Loucy (cell line): ENCODE data around the gene LRRC58.

Experiments
- H2AFZ ChIP-seq: fragments of 200-600 bp; sonication (generic); 2 replicates; pipeline ENCODE4 v1.6.0; 2016; ENCODE audit warnings: antibody characterized with exemption, mild to moderate bottlenecking, low read length, moderate library complexity
- H3F3A ChIP-seq: fragments of 200-600 bp; 2 replicates; pipeline ENCODE4 v1.6.0; 2016; ENCODE audit warnings: antibody characterized with exemption, low read depth, mild to moderate bottlenecking
- H3K27me3 ChIP-seq: fragments of 200-600 bp; sonication (generic); 2 replicates; pipeline ENCODE4 v1.6.1; 2014; ENCODE audit warnings: low read length, mild to moderate bottlenecking; ENCODE audit not compliant: insufficient read depth, poor library complexity, severe bottlenecking
- H3K36me3 ChIP-seq: fragments of 200-600 bp; sonication (generic); 2 replicates; pipeline ENCODE4 v1.6.1; 2016; ENCODE audit warnings: low read length; ENCODE audit not compliant: insufficient read depth
- H3K4me1 ChIP-seq: fragments of 200-600 bp; sonication (generic); 2 replicates; pipeline ENCODE4 v1.5.1; 2014; ENCODE audit warnings: low read length, mild to moderate bottlenecking; ENCODE audit not compliant: insufficient read depth, poor library complexity, severe bottlenecking
- H3K4me2 ChIP-seq: fragments of 200-600 bp; sonication (generic); 2 replicates; pipeline ENCODE4 v1.6.0; 2014; ENCODE audit warnings: antibody characterized with exemption, low read length, low read depth, mild to moderate bottlenecking; ENCODE audit not compliant: poor library complexity, severe bottlenecking
- H3K4me3 ChIP-seq: fragments of 200-600 bp; sonication (generic); 2 replicates; pipeline ENCODE4 v1.5.1; 2014; ENCODE audit warnings: low read length, mild to moderate bottlenecking, mixed read lengths; ENCODE audit not compliant: poor library complexity, severe bottlenecking
- H3K79me2 ChIP-seq: fragments of 200-600 bp; sonication (generic); 2 replicates; pipeline ENCODE4 v1.6.1; 2014; ENCODE audit warnings: low read length; ENCODE audit not compliant: insufficient read depth
- H3K9ac ChIP-seq: fragments of 200-600 bp; sonication (generic); 2 replicates; pipeline ENCODE4 v1.6.0; 2014; ENCODE audit warnings: mild to moderate bottlenecking, low read depth, low read length, moderate library complexity; ENCODE audit not compliant: poor library complexity, severe bottlenecking
- H3K9me2 ChIP-seq: fragments of 200-600 bp; sonication (generic); replicated peaks from 2 replicates; pipeline ENCODE4 v1.6.1; 2016; ENCODE audit warnings: low read depth, low read length, mixed read lengths
- H3K9me3 ChIP-seq: fragments of 200-600 bp; sonication (generic); 2 replicates; pipeline ENCODE4 v1.6.1; 2014; ENCODE audit warnings: mild to moderate bottlenecking, antibody characterized with exemption, low read length, low read depth; ENCODE audit not compliant: insufficient read depth
- H4K20me1 ChIP-seq: fragments of 200-600 bp; sonication (generic); 2 replicates; pipeline ENCODE4 v1.6.0; 2014; ENCODE audit warnings: antibody characterized with exemption, low read length, mild to moderate bottlenecking; ENCODE audit not compliant: insufficient read depth, poor library complexity, severe bottlenecking
- CTCF ChIP-seq: fragments of 200-600 bp; sonication (generic); conservative IDR thresholded peaks from 2 replicates; pipeline ENCODE4 v1.5.1; 2014; ENCODE audit warnings: mild to moderate bottlenecking, antibody characterized with exemption, low read length
- EZH2phosphoT487 ChIP-seq: fragments of 200-600 bp; IDR thresholded peaks from 2 replicates; pipeline ENCODE4 v1.6.1; 2018; ENCODE audit warnings: antibody characterized with exemption, mild to moderate bottlenecking, moderate library complexity, borderline replicate concordance

LRRC58 gene

GRCh38 chr3:120339362-120339761 lies 9.8 kb downstream of the LRRC58 start:
- TF ChIP-seq EZH2phosphoT487 (no peak), CTCF (no peak)
- Histone ChIP-seq H3K9me3 (peaks cover 28% of the 10 kb centered on the region), H3K4me1 (peaks cover 6% of the 10 kb centered on the region), H3K4me2 (no peak overlapping the region), H3K9me2 (no peaks in the 10 kb centered on the region), H3K27me3 (no peaks in the 10 kb centered on the region), H3K9ac (no peak overlapping the region), H3F3A (0 out of 2 replicates have a peak, but pooled peaks cover 3% of the 10 kb centered on the region), H4K20me1 (peaks cover 35% of the 10 kb centered on the region), H3K4me3 (no peak overlapping the region), H2AFZ (no peak overlapping the region), H3K79me2 (peaks cover 94% of the 10 kb centered on the region), H3K36me3 (peaks cover 46% of the 10 kb centered on the region)

DNA sequence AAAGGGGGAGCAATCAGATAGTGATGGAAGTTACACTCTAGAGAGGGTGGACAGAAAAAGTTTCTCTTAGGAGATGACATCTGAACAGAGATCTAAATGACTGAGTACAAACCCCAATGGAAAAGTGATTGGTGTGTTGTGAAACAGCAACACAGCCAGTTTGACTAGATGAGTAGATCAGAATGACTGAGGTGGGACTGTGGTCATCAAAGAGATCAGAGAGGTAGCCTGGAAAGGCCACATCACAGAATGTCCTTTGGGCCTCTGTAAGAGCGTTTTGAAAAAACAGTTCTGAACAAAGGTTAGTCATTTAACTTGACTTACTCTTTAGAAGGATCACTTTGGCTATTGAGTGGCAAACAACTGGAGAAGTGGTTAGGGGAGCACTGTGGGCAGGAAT lies 10.6 kb downstream of the LRRC58 start:
- H3K4me3 ChIP-seq = no peak overlapping the region
- H4K20me1 ChIP-seq = peaks cover 29% of the 10 kb centered on the region
- no peaks in the 10 kb centered on the region for H3K4me1 ChIP-seq
- no peak overlapping the region for H3K9ac ChIP-seq
- no peaks in the 10 kb centered on the region for H3K9me2 ChIP-seq
- no peak for TF ChIP-seq EZH2phosphoT487
- TF ChIP-seq CTCF = no peak
- H3F3A ChIP-seq = no peaks in the 10 kb centered on the region
- H2AFZ ChIP-seq = no peak overlapping the region
- H3K27me3 ChIP-seq = no peaks in the 10 kb centered on the region
- H3K4me2 ChIP-seq = no peak overlapping the region
- H3K9me3 ChIP-seq = peaks cover 28% of the 10 kb centered on the region
- H3K79me2 ChIP-seq = peaks cover 86% of the 10 kb centered on the region
- peaks cover 52% of the 10 kb centered on the region for H3K36me3 ChIP-seq

GRCh38 chr3:120332646-120333045 lies 16.5 kb downstream of the LRRC58 start:
- H3K9ac ChIP-seq = no peak overlapping the region
- peaks cover 22% of the 10 kb centered on the region for H4K20me1 ChIP-seq
- TF ChIP-seq CTCF = no peak
- TF ChIP-seq EZH2phosphoT487 = no peak
- H3K36me3 ChIP-seq = peaks cover 75% of the 10 kb centered on the region
- no peak overlapping the region for H2AFZ ChIP-seq
- H3K4me2 ChIP-seq = no peak overlapping the region
- H3F3A ChIP-seq = no peaks in the 10 kb centered on the region
- peaks cover 3% of the 10 kb centered on the region; the same call in 1 of the 2 replicates for H3K9me3 ChIP-seq
- H3K79me2 ChIP-seq = peaks cover 28% of the 10 kb centered on the region
- H3K4me1 ChIP-seq = no peaks in the 10 kb centered on the region
- no peaks in the 10 kb centered on the region for H3K27me3 ChIP-seq
- no peaks in the 10 kb centered on the region for H3K9me2 ChIP-seq
- no peak overlapping the region for H3K4me3 ChIP-seq
